Tibial nerve (tissue), 4 donors: ENCODE results near the gene LSM8.

Source experiments
- CTCF ChIP-seq, 5 experiments: fragments of 200-600 bp in 3 of 5; fragments of 450-650 bp in 2 of 5; sonication (generic) in 3 of 5; IDR thresholded peaks; one replicate each; pipeline ENCODE4 v1.5.1; 2016 to 2019; ENCODE audit warnings: antibody characterized with exemption in 5 of 5, mild to moderate bottlenecking in 3 of 5, moderate library complexity in 2 of 5
- EP300 ChIP-seq, 2 donors: sonication (generic); formaldehyde crosslinking; IDR thresholded peaks; one replicate each; pipeline ENCODE4 v1.6.1; 2017; ENCODE audit warnings: antibody characterized with exemption in 2 of 2, mild to moderate bottlenecking in 1 of 2
- POLR2A ChIP-seq, 2 donors: fragments of 450-650 bp; IDR thresholded peaks; one replicate each; pipeline ENCODE4 v1.6.1; 2017; ENCODE audit warnings: antibody characterized with exemption in 2 of 2, mild to moderate bottlenecking in 2 of 2, moderate library complexity in 2 of 2

GRCh38 chr7:118184565-118184940 lies 589 bp downstream of the LSM8 start:
- no peak for TF ChIP-seq CTCF (IDR thresholded peaks at IDR 0.05)
- no peak for TF ChIP-seq POLR2A (IDR thresholded peaks at IDR 0.05)
- no peak for TF ChIP-seq EP300 (IDR thresholded peaks at IDR 0.05)
